SJCRH30 (cell line): Measurements from ENCODE around the gene FAM78B. TPM values are rescaled to one million over a fixed set of nuclear protein-coding genes. Genes with fewer than 3 reads are reported as not detected.

Experiments
- DNase-seq, 2 experiments: peaks; one replicate each; pipeline ENCODE4 v3.0.0-alpha.2; 2015 to 2020
- H3K27ac ChIP-seq: fragments of 250-450 bp; sonication (Bioruptor Pico); 2 replicates; pipeline ENCODE4 v1.5.1; 2020; ENCODE audit warnings: mild to moderate bottlenecking, moderate library complexity
- H3K27me3 ChIP-seq: fragments of 250-450 bp; sonication (Bioruptor Pico); 2 replicates; pipeline ENCODE4 v1.5.1; 2020; ENCODE audit warnings: mild to moderate bottlenecking, moderate library complexity
- H3K36me3 ChIP-seq: fragments of 250-450 bp; sonication (Bioruptor Pico); 2 replicates; pipeline ENCODE4 v1.5.1; 2020; ENCODE audit warnings: mild to moderate bottlenecking, moderate library complexity
- H3K4me1 ChIP-seq: fragments of 250-450 bp; sonication (Bioruptor Pico); 2 replicates; pipeline ENCODE4 v1.5.1; 2020; ENCODE audit warnings: mild to moderate bottlenecking, moderate library complexity
- H3K4me3 ChIP-seq: fragments of 250-450 bp; sonication (Bioruptor Pico); 2 replicates; pipeline ENCODE4 v1.5.1; 2020; ENCODE audit warnings: mild to moderate bottlenecking, moderate library complexity
- H3K9me3 ChIP-seq: fragments of 250-450 bp; sonication (Bioruptor Pico); replicated peaks from 2 replicates; pipeline ENCODE4 v1.5.1; 2020; ENCODE audit warnings: mild to moderate bottlenecking, moderate library complexity
- total RNA-seq: library from RNA; depleted of rRNA; stranded (reverse); fragments of >200 nt; shearing (Covaris generic); gene quantifications from 2 replicates; pipeline ENCODE4 v1.2.3, GENCODE V29; 2014; rRNA removed

Gene FAM78B, protein sequence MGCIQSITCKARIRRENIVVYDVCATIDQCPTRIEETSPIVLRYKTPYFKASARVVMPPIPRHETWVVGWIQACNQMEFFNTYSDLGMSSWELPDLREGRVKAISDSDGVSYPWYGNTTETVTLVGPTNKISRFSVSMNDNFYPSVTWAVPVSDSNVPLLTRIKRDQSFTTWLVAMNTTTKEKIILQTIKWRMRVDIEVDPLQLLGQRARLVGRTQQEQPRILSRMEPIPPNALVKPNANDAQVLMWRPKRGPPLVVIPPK
- total RNA-seq = 0.10 and 0.28 TPM in 2 replicates

DNA sequence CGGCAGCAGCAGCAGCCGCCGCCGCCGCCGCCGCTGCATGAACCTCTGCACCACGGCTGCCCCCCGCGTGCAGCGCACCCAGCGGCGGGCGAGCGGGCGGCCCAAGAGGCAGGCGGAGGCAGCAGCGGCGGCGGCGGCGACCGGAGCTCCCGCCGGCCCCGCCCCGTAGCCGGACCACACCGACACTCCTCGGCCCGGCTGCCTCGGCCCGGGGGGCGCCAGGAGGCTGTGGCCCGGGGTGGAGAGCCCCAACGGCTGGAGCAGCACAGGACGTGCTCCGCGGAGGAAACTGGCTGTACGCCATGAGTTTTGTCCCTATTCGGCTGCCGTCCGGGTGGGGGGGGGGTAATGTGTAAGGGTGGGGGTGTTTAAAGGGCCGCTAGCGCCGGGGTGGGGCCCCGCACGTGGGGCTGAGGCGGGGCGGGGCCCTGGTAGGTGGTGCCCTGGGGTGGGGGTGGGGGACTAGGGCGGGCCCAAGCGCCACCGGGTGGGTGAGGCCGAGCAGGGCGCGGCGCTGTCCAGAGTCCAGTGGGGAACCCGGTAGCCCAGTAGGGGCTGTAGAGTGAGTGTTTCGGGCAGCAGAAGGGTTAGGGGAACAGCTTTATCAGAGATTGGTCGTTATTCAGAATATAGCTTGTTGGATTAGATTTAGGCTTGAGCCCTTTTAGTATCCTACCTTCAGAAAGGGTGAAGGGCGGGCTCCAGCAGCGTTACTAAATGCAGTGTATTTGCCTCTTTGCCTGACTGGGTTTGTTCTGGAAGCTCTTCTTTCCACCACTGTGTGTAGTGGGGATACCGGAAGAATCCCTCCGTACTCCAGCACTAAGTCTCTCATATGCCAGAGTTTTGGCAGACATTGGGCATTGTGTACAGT is at the start of gene FAM78B:
FAM78B (minus strand) TSS at position 304 of the 874 bp plus-strand sequence. CDS start 753 bp downstream, outside the sequence.
- H3K4me3 ChIP-seq = peak within 1 kb of the TSS; percentile 68
- H3K27ac ChIP-seq = no peak within 1 kb of the TSS
- no peaks in the 10 kb centered on the region for H3K27me3 ChIP-seq
- H3K4me1 ChIP-seq = no peaks in the 10 kb centered on the region
- DNase-seq = peak; percentile 75 to 81
- H3K9me3 ChIP-seq = no peaks in the 10 kb centered on the region
- H3K36me3 ChIP-seq = no peaks in the 10 kb centered on the region

DNA sequence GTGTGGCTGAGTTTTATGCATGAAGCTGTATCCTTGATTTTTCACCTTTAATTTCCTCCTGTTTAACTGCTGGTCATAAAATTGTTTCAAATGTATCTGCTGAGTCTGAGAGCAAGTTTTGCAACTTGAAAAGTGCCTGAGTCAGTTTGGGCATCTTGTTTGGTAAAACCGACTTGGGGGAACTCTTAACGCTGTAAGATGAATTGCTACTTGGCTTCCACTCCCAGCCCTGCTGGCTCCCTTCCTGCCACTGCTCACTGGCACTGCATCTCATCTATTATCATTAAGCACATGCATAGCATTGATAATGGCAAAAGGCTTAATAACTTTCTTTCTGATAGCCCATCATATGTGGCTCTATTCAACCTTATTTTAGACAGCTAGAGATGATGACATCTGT is 35.7 kb upstream of the FAM78B start:
- H3K9me3 ChIP-seq = no peaks in the 10 kb centered on the region
- no peaks in the 10 kb centered on the region for H3K36me3 ChIP-seq
- H3K27ac ChIP-seq = no peak overlapping the region
- no peak overlapping the region for H3K4me3 ChIP-seq
- H3K4me1 ChIP-seq = no peaks in the 10 kb centered on the region
- no peaks in the 10 kb centered on the region for H3K27me3 ChIP-seq
- no peak for DNase-seq

DNA sequence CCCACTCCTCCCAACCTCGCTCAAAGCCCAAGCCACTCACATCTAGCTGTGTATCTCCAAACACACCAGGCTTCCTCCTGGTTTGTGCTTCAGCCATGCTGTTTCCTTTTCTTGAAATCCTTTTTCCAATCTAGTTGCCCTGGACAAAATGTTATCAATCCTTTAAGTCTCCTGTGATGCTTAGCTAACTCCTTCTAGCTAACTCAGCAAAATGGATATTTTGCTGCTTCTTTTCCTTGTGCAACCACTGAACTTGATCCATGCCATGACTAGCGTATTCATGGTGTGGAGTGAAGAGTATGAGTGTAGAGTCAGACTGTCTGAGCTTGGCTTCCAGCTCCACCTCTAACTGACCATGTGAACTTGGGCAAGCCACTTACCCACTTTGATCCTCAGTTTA is 33.9 kb upstream of the FAM78B start:
- Histone ChIP-seq H3K27ac (no peak overlapping the region), H3K4me3 (no peak overlapping the region), H3K36me3 (no peaks in the 10 kb centered on the region), H3K4me1 (no peaks in the 10 kb centered on the region), H3K27me3 (no peaks in the 10 kb centered on the region), H3K9me3 (no peaks in the 10 kb centered on the region)
- DNase-seq = no peak

DNA sequence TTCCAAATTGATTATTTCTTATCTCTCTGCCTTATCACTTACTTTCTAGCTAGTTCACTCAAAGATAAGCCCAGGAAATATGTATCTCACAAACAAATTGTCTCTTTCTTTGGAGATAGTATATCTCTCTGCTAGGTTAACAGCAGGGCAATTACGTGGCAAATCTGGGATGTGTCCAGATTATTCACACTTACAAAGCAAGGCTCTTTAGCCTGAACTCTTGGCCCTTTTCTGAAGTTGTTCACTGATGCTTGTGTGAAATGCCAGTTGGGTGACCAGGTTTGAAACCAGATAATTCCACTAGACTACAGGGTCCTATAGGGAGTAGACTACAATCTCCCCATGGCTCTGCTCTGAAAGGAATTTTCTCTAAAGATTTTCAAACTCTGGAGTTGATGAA is 30.8 kb upstream of the FAM78B start:
- no peak for DNase-seq
- Histone ChIP-seq H3K27me3 (no peaks in the 10 kb centered on the region), H3K4me1 (no peaks in the 10 kb centered on the region), H3K9me3 (no peaks in the 10 kb centered on the region), H3K4me3 (no peak overlapping the region), H3K27ac (no peak overlapping the region), H3K36me3 (no peaks in the 10 kb centered on the region)

DNA sequence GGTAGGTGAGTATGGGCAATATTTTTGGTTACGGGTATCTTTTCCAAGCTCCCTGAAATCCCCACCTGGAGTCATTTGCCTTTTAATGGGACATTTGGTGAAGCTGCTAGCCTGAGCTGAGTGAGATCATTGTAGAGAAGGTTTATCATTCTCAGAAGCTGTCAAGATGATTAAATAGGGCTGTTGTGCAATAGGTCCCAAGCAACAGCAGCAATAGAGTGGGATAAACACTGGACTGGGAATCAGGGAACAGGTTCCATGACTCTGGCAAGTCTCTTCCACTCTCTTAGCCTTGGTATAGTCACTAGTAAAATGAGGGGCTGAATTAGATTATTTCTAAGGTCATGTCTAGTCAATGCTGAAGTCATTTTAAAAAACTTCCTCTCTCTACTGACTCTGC is 30.3 kb upstream of the FAM78B start:
- no peaks in the 10 kb centered on the region for H3K27me3 ChIP-seq
- H3K36me3 ChIP-seq = no peaks in the 10 kb centered on the region
- no peak overlapping the region for H3K4me3 ChIP-seq
- DNase-seq = no peak
- H3K4me1 ChIP-seq = no peaks in the 10 kb centered on the region
- H3K27ac ChIP-seq = no peak overlapping the region
- H3K9me3 ChIP-seq = no peaks in the 10 kb centered on the region

DNA sequence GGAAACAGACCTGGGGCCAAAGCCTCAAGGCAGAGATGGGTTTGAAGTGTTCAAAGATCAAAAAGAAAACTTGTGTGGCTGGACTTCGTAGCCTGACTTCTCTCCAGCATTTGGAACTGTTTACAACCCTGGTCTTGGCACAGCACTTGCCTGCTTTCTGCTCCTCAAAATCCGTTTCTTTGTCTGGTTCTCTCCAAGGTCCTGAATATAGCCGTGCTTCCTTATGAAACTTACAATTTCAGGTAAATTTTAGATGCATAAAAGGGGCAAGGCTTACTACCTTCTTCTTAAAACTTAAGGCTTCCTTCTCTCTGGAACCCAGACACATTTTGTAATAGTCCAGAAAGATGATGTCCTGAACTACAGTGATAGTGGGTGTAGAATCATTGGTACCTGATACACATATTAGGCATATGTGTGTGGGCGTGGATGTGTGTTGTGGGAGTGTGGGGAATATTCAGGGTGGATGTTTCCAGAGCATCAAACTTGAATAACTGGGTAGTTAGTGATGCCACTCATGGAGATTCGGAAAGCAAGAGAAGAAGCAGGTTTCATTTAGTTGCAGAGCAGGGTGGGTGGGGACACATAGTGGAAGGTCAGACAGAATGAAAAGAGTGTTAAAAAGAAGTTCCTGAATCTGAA is 26.4 kb upstream of the FAM78B start:
- peak in 1 of 2 experiments; percentile 6 for DNase-seq
- Histone ChIP-seq H3K4me1 (no peaks in the 10 kb centered on the region), H3K36me3 (no peaks in the 10 kb centered on the region), H3K9me3 (no peaks in the 10 kb centered on the region), H3K27ac (no peak overlapping the region), H3K27me3 (no peaks in the 10 kb centered on the region), H3K4me3 (no peak overlapping the region)

DNA sequence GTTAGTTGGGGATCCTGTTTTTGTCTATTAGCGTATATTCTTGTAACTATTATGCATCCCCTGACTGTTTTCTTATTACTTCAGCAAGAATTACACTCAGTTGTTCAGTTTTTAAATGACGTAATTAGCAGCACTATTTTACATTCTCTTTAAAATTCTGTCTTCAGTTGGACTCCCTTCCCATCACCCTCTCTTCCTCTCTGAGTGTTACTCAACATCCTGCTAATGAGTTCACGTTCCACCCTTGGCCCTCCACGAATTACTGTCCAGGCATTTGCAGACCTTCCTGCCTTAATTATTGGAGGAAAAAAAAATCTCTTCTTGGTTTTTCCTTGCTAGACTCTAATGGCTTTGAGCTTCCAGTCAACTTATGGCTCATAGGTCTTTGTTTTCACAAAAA is 23.6 kb upstream of the FAM78B start:
- Histone ChIP-seq H3K27ac (no peak overlapping the region), H3K36me3 (no peaks in the 10 kb centered on the region), H3K4me1 (no peaks in the 10 kb centered on the region), H3K9me3 (no peaks in the 10 kb centered on the region), H3K27me3 (no peaks in the 10 kb centered on the region), H3K4me3 (no peak overlapping the region)
- no peak for DNase-seq

DNA sequence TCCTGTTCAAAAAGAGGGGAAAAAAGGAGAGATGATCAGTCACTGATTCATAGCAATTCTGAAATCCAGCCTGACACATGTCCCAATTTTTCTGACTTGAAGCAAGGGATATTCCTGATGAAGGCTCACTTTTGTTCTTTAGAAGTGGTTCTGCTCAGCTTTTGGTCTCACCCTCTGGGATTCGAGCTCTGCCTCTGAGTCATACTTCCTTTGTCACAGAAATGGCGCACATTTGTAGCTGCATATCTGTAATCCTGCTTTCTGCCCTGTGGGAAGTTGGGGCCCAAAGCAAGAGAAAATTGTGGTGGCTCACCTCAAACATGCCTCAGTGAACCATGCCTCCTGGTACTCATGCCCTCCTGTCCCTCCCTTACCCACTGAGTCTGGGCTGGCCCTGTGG is 22.3 kb upstream of the FAM78B start:
- Histone ChIP-seq H3K9me3 (no peaks in the 10 kb centered on the region), H3K4me1 (no peaks in the 10 kb centered on the region), H3K27me3 (no peaks in the 10 kb centered on the region), H3K36me3 (no peaks in the 10 kb centered on the region), H3K4me3 (no peak overlapping the region), H3K27ac (no peak overlapping the region)
- no peak for DNase-seq

DNA sequence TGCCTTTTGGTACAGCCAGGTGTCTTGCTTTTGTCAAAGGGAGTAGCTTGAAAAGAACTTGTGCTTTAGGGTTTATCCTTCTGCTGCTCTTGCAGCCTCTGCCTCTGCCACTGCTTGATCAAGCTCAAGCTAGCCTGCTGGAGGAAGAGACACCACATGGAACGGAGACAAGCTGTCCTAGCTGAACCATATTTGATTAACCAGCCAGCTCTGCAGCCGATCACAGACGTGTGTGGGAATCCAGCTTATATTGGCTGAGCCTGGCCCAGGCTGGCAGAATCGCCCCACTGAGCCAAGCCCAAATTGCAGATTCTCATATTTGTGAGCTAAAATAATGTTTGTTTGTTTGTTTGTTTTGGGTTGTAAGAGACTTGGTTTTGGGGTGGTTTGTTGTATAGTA is 18.7 kb upstream of the FAM78B start:
- H3K36me3 ChIP-seq = no peaks in the 10 kb centered on the region
- DNase-seq = no peak

DNA sequence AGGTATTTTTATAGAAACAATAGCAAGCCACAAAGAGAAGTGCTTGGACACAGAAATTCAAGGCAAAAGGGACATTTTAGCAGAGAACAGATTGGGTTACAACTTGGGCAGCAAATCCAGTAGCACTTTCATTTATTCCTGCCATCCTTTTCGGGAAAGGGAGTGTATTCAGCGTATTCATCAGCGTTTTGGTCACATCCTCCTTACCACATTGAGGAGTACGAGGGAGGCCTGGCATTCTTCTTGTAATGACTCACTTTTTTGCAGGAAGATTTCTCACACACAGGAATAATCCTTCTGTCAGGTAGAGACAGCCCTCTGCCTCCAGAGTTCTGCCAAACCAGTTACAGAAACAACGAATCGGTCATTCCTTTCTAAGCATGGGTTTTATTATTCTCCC is 18.1 kb upstream of the FAM78B start:
- no peak for DNase-seq

More for the DNA sequence above, 18.7 kb upstream of the FAM78B start:
- Histone ChIP-seq H3K4me3 (no peak overlapping the region), H3K9me3 (no peaks in the 10 kb centered on the region), H3K4me1 (no peaks in the 10 kb centered on the region), H3K27me3 (no peaks in the 10 kb centered on the region), H3K27ac (no peak overlapping the region)

DNA sequence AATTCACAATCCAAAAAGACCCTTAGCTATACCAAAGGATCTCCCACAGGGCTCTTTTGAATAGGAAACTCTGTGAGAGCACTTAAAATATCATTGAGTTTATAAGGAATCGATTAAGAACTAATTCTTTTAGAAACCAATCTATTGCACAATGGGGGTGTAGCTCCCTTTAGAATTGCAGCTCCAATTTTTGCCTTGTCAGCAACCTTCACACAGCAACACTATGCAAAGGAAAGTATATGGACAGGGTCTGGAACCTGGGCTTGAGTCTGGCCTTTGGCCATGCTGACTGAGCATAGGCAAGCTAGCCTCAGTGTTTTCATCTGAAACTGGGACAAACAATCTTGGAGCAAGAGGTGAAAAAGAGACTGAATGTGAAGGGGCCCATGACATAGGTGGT is 17.2 kb upstream of the FAM78B start:
- H3K4me1 ChIP-seq = no peaks in the 10 kb centered on the region
- H3K36me3 ChIP-seq = no peaks in the 10 kb centered on the region
- H3K27me3 ChIP-seq = no peaks in the 10 kb centered on the region
- no peaks in the 10 kb centered on the region for H3K9me3 ChIP-seq
- no peak for DNase-seq
- no peak overlapping the region for H3K27ac ChIP-seq
- no peak overlapping the region for H3K4me3 ChIP-seq

More for the DNA sequence above, 18.1 kb upstream of the FAM78B start:
- Histone ChIP-seq H3K9me3 (no peaks in the 10 kb centered on the region), H3K36me3 (no peaks in the 10 kb centered on the region), H3K27ac (no peak overlapping the region), H3K4me3 (no peak overlapping the region), H3K27me3 (no peaks in the 10 kb centered on the region), H3K4me1 (no peaks in the 10 kb centered on the region)

DNA sequence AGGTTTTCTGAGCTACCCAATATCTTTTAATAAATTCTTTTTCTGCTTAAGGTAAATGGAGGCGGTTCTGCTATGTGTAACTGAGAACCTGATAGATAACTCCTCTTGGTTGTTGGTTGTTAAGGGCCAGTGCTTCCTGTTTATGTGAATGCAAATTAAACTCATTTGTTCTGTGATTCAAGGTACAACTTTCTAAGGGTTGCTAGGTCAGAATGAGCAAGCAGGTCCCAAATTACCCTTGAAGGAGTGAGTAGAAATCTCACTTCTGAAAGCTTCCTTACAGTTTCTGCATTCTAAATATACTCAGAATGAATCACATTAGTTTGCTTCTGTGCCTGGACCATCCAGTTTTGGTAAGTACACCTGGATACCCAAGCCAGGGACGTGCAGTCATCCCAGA is 15.5 kb upstream of the FAM78B start:
- Histone ChIP-seq H3K27me3 (no peaks in the 10 kb centered on the region), H3K27ac (no peak overlapping the region), H3K4me1 (no peaks in the 10 kb centered on the region), H3K4me3 (no peak overlapping the region), H3K9me3 (no peaks in the 10 kb centered on the region), H3K36me3 (no peaks in the 10 kb centered on the region)
- DNase-seq = no peak

DNA sequence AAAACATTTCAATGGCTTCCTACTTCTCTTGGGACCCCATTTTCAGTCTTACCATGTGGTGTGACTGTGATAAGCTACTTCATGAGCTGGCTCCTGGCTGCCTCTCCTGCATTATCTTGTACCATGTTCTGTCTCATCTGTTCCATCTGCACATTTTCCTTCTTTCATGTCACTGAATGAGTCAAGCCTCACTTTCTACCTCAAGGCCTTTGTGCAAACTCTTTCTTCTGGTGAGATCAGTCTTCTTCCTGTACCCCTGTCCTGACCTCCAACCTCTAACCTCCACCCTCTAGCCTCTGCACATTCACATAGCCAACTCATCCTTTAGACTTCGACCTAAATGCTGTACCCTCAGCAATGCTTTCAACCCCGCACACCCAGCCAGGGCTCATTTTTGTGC is 9.6 kb upstream of the FAM78B start:
- H3K4me3 ChIP-seq = no peak overlapping the region
- no peak overlapping the region for H3K27ac ChIP-seq
- no peaks in the 10 kb centered on the region for H3K9me3 ChIP-seq
- no peaks in the 10 kb centered on the region for H3K27me3 ChIP-seq
- H3K4me1 ChIP-seq = no peaks in the 10 kb centered on the region
- H3K36me3 ChIP-seq = no peaks in the 10 kb centered on the region
- DNase-seq = no peak

DNA sequence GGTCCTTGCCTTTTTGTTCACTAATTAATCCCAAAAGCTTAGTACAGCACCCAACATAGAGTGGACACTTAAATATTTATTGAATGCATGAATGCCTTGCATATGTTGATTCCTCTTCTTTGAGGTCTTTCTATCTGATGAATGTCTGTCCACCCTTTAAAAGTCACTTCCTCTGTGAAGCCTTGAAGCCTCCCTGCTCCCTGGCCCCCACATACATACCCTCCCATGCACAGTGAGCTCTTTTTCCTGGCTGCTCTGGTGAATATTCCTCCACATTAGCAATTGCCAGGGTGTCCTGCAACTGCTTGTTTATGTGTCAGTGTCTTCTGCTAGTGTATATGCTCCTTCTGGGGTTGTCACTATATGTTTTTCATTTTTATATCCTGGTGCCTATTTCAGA is 8.2 kb upstream of the FAM78B start:
- no peak for DNase-seq
- Histone ChIP-seq H3K27ac (no peak overlapping the region), H3K36me3 (no peaks in the 10 kb centered on the region), H3K4me1 (no peaks in the 10 kb centered on the region), H3K27me3 (no peaks in the 10 kb centered on the region), H3K9me3 (no peaks in the 10 kb centered on the region), H3K4me3 (no peak overlapping the region)

DNA sequence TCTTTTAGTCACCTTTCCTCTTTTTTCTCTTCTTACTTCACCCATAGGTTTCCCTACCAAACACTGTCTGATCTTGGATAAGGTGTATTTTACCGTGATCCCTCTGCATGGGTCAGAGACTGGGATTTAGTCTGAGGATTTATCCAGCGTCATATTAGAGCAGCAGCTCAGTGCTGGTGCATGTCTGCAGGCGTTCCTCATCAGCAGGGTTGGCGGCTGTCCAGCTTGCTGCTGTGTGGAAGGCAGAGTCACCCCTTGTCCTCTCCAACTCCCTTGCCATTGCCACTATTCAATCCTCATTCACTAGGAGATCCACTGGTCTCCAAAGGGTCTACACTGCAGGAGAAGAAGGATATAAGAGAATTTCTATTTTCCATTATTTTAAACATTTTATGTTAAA is 7.3 kb upstream of the FAM78B start:
- no peaks in the 10 kb centered on the region for H3K27me3 ChIP-seq
- no peaks in the 10 kb centered on the region for H3K9me3 ChIP-seq
- peak; percentile 11 to 28 for DNase-seq
- H3K36me3 ChIP-seq = no peaks in the 10 kb centered on the region
- no peaks in the 10 kb centered on the region for H3K4me1 ChIP-seq
- H3K4me3 ChIP-seq = no peak overlapping the region
- H3K27ac ChIP-seq = no peak overlapping the region
